HG03575 (cell line): ENCODE results near the gene OR52E8.

Experiments
- ATAC-seq: cut with Tn5 transposase; IDR thresholded peaks from one replicate; pipeline ENCODE4 v1.9.1; 2021; ENCODE audit not compliant: unreplicated experiment, insufficient number of reproducible peaks, low FRiP score; ENCODE audit errors: extremely low read depth

Gene OR52E8

DNA sequence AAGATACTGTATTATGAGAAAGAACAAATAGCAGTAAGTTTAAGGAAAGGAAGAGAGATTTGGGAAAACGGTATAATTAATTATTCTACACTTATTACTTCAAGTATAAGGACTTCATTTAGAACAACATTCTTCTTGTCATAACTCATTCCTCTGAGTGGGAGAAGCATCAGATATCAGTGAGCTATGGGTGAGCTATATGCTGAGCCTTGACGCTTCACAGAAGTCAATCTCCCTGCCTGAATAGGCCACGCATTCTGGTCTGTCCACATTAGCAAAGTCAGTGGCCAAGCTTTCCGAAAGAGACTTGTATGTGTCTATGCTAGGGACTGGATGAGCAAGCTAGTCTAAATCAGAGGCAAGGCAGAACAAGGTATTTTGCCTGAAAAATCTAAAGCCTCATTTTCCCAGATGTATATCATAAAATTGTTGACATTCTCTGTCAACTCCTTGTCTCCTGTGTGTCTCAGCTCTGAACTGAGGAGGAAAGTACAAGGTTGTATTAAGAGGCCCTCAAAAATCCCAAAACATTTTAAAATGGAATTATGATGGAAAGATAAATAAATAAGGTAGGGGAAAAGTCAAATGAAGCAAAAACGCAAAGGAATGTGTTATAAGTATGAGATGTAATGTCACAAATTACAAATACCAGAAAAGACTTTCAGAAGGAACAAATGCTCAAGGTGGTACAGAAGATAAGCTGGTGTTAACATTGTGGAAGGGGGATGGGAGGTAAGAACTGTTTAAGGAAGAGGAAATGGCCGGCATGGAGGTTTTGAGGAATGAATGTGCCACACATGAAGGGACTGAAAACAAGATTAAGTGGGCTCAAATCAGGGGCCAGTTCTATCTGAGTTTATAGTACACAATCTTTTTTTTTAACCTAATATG is 47.3 kb downstream of the OR52E8 start:
- ATAC-seq = no peak

DNA sequence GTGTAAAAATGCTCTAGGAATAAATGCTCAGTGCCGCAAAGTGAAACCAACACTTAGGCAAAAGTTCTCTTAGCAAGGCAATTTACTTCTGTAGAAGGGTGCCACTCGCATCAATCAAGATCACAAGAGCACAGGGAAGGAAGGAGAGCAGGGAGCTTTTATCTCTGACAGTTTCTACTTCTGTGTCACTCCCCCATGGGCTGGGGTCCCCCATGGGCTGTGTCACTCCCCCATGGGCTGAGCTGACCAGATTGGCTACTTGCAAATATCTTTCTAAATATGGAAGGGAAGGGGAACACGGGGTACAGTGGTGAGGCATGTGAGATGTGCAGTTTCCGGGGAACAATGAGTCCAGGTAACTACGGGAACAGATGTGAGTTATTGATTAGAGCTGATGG is 48.4 kb downstream of the OR52E8 start:
- no peak for ATAC-seq

DNA sequence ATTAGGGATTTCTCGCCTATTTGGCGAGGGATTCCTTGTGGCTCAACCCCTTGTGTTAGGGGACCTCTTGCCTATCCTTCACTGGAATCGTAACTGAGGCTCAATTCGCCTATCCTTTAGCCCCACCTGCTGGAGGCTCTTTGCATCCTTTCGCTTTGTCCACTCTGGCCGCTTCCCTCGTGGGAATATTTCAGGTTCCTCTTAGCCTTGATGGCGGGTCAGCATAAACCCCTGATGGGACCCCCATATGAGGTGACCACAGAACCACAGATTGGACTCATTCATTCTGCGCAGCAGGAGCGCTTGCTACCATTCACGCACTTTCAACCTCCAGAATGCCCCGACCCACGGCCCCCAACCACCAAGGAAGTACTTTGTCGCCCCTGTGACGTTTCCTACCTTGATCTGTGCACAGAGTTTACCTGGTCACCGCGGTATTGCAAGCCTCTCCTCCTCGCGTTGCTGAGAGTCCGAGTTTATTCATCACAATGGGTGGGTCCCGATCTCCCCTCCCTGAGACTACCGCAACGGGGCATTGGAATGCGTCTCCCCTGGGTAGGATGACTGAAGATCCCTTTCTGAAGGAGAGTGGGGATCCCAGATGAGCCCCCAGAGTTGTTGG is 48.9 kb downstream of the OR52E8 start, which contains the start of gene OR52N2:
OR52N2 (plus strand) TSS at position 425 of the 622 bp plus-strand sequence. CDS start 11,412 bp downstream, outside the sequence.
- ATAC-seq = peak; percentile 96

DNA sequence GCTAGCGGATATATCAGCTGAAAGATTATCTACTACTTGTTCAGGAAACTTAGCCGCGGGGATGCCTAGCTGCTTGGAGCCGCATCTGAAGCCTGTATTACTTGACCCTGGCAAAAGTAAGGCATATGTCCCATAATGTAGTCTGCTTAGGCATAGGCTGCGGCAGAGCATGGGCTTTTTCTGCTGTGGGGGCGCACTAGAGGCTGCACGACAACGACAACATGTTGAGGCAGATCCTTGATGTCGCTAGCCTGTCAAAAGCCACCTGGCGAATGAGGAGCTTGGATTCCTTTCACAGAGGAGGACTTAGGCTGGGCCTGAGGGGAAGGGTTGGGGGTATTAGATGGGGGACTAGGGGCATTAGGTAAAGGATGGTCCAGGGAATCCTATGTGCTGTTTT is 49.9 kb downstream of the OR52E8 start:
- ATAC-seq = no peak
